Endothelial cell of hepatic sinusoid (primary cell): Measurements from ENCODE around the gene TXNRD1.

Experiments
- in situ Hi-C: cut with HindIII; loops from 2 replicates; pipeline ENCODE4 v1.10.0; 2017; ENCODE audit warnings: low sequenced_read_pairs

TXNRD1 gene

DNA sequence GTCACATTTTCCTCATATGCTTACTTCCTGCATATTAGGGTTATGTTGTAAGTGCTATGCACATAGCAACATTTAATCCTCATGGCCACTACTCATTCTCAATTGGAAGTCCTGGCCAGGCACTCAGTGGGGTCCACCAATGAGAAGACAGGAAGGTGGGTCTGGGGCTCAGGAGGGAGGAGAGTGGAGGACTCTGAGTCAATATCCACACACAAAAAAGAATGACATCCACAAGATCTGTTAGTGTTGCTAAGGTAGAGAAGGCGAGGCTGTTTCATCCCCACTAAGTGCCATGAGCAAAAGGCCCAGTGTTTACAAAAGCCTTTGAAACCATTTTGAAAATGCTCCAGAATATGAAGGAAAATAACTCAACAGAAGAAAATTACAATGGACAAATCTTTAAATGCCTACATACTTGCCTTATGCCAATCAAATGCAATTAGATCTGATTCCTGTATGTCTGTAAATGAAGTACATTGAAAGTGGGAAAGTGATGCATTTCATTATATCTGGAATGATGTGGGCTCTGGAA, 141.9 kb downstream of the TXNRD1 start:
- in situ Hi-C loops = loop anchor here (25.0 kb wide), 1 partner anchor 530 kb away; no protein-coding TSS in a partner anchor

DNA sequence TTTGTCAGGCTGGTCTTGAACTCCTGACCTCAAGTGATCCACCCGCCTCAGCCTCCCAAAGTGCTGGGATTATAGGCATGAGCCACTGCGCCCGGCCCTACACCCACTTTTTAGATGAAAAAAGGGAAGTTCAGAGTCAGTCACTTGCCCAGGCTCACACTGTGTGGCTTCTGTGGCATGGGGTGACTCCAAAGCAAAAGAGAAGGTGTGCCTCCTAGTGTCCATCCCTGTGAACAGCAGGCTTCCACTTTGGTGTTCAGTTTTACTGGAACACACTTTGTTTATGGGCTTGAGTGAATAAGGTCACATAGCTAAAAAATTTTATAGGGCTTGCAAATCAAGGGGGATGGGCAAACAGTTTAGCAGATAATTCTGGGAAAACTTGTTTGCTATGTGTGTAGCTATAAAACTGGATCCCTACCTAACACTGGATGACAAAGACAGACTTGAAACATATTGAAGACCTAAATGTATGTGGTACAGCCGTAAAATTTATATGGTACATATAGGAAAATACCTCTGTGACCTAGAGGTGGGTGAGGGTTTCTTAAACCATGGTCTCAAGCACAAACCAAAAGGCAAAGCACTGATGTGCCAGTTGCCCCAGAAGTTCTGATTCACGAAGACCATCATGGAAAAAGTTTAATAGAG, 142.9 kb downstream of the TXNRD1 start:
- in situ Hi-C loops = loop anchor here (25.0 kb wide), 1 partner anchor 529 kb away; no protein-coding TSS in a partner anchor

DNA sequence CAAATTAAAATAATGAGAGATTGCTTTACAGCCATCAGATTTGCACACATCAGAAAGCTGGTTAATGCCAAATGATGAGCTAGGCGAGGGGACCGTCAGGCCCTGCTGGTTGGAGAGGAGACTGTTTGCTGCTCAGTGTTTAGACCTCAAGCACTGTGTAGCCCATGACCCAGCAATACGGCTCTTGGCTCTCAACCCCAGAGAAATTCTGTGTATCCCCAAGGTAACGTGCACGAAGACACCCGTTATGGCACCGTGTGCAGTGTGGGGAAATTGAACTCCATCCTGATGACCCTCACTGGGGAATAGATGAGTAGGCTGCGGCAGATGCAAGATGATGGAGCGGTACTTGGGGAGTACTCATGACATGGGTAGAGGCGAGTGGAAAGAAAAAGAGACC, 143.6 kb downstream of the TXNRD1 start:
- in situ Hi-C loops = loop anchor here (25.0 kb wide), 1 partner anchor 528 kb away; no protein-coding TSS in a partner anchor

DNA sequence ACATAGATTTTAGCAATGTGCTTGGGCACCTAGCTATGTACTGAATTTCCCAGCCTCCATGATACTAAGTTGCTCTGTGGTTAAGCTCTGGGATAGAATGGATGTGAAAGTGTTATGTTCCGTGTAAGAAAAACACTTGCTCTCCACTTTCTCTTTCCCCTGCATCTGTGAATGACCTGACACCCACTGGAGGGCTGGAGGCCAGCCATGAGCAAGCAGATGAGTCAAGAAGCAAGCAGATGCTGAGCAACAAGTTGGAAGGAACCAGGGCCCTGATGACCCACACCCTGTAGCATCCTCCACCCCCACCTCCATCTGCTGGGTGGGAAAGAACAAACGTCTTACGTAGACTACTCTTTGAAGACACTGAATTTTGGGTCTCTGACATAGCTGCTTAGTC, 144.6 kb downstream of the TXNRD1 start:
- in situ Hi-C loops = loop anchor here (25.0 kb wide), 1 partner anchor 527 kb away; no protein-coding TSS in a partner anchor

DNA sequence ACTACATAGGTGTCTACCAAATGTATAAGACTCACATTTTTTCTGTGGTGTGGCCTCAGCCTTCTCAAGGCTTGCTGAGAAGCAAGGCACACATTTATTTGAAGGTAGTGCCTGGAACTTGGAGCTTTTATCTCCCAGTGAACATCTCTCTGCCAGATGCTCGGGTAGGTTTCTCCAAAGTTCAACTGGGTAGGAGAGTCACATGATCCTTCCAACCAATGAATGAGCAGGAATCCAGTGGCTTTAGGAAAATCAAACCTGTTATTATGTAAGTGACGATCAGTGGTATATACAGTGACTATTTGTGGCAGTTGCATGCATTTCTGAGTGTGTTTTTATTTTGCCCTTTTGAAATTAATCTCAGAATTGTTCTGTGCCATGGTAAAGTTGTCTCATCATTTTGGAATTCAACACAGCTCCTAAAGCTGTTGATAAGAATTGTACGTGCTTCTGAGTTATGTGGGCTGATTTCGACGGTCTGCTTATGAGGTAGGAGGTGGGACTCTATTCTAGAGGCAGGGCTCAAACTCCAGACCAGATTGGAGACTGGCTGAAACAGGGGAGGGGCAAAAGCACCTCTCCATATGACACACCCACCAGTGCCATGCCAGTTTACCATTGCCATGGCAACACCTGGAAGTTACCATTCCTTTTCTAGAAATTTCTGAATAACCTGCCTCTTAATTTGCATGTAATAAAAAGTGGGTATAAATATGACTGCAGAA, 145.6 kb downstream of the TXNRD1 start:
- in situ Hi-C loops = loop anchor here (25.0 kb wide), 1 partner anchor 526 kb away; no protein-coding TSS in a partner anchor

DNA sequence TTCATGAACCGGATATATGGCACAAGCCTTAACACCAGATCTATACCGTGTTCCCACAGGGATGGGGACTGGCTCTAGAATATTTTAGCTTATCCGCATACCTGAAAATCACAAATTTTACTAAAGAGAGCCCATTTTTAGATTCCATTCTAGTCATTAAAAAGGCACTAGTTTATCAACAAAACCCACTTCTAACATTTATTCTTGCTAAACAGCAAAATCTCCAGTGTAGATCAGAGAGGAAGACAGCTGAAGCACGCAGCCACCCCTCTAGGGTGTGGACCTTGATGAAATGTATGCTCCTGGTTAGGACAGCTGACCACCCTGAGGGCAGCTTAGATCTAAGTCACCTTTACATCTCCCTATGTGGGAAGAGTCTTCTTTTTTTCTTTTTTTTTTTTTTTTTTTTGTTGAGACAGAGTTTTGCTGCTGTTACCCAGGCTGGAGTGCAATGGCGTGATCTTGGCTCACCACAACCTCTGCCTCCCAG, 150.4 kb downstream of the TXNRD1 start:
- in situ Hi-C loops = loop anchor here (25.0 kb wide), 1 partner anchor 521 kb away; no protein-coding TSS in a partner anchor

DNA sequence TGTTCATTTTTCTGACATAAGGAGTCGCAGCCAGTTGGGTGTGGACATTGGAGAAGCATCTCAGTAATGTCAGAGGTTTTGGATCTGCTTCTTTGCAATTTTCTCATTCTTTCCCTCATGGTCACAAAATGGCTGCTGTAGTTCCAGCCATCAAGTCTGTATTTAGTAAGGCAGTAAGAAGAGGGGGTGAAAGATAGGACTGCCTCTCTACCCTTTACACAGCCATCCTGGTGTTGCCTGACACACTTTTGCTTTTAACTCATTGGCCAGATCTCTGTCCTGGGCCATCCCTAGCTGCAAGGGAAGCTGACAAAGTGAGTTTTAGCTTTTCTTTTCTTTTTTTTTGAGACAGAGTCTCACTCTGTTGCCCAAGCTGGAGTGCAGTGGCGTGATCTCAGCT, 154.1 kb downstream of the TXNRD1 start:
- in situ Hi-C loops = loop anchor here (25.0 kb wide), 1 partner anchor 518 kb away; no protein-coding TSS in a partner anchor

DNA sequence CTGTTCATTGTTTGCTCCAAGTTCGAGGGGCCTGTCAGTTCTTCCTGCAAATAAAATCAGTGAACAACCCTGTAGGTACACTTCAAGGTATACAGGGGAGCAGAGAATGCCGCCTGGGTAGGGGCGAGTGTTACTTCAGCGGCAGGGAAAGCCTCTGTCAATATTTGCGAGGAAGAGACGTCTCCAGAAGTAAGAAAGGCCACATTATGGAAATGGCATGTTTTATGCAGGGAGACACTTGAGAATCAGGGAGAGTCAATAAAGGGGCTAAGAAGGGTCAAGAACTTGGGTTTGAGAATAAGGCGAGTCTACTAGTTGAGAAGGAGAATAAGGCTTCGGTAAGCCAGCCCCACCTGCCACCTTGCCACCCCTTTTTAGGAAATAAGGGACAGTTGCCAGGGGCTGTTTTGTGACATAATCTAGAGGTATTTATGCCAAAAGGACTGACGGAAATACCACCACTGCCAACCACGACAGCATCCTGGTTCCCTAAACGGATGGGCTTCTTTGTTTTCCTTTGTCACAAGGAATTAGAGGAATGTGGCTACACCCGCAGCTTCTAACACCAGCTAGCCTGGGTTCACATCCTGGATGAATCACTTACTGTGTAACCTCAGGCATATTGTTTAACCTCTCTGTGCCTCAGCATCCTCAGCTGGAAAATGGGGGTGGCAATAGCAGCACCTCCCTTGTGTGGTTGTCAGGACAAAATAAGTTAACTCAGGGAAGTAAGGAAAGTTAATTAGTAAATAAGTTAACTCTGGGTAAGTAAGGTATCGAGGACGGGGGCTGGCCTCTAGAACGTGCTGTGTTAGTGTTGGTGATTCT, 155.7 kb downstream of the TXNRD1 start:
- in situ Hi-C loops = loop anchor here (25.0 kb wide), 1 partner anchor 516 kb away; no protein-coding TSS in a partner anchor

DNA sequence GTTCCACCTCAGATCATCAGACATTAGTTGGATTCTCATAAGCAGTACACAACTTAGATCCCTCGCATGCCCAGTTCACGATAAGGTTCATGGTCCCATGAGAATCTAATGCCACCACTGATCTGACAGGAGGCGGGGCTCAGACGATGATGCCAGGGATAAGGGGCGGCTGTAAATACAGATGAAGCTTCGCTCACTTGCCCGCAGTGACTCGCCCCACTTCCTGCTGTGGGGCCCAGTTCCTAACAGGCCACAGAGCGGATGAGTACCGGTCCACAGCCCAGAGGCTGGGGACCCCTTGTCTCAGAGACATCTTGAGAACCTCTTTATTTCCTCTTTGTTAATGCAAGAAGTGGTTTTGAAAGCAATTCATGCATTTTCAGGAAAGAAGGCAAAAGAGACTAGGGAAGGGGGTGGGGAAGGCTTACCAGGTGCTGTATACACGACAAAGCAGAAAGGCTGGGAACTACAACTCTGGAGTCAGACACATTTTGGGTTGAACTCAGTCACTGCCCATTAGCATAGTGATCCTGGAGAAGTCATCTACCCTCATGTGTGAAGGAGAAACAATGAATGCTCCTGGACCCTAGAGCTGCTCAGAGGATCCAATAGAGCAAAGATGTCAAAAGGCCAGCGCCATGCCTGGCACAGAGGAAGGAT, 156.6 kb downstream of the TXNRD1 start:
- in situ Hi-C loops = loop anchor here (25.0 kb wide), 1 partner anchor 515 kb away; no protein-coding TSS in a partner anchor

DNA sequence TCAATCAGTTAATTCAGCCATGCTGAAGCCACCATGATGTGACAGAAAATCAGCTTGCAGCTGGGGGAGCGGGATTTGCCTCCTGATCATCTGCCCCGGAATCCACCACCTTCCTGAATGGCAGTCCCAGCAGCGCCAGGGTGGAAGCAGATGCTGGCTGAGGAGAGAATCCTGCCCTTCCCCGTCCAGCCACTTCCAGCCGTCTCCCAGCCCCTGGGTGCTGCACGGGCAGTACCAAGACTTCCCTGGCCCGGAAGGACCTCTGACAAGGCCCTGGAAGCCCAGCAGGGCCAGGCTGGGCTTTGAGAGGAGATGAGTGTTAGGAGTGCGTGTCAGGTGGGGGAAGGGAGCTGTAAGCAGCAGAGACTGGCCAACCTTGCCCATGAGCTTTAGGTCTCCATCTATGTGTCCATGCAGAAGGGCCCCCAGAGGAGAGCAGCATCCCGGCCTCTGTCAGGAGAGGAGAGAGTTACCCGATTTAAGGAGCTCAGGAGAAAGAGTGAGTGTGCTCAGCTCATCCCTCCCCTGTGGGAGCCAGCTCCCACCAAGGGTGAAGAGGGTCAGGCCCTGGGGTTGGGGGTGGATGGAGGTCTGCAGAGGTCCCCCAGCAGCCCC, 157.2 kb downstream of the TXNRD1 start:
- in situ Hi-C loops = loop anchor here (25.0 kb wide), 1 partner anchor 514 kb away; no protein-coding TSS in a partner anchor

DNA sequence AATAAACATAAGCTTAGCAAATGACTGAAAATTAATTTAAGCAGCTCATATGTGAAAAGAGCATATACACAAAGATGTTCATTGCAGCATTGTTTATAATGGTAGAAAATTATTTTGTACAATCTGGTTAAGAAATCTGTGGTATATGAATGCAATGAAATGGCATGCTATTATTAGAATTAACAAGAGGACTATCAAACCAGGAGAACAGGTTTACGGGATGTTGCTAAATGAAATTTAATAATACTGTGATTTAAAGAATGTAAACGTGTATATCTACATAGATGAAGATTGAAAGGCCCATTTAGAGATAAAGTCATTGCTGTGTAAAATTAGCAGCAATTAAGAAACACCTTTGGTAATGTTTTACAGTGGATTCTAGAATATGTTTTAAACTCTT, 158.5 kb downstream of the TXNRD1 start:
- in situ Hi-C loops = loop anchor here (25.0 kb wide), 1 partner anchor 513 kb away; no protein-coding TSS in a partner anchor

DNA sequence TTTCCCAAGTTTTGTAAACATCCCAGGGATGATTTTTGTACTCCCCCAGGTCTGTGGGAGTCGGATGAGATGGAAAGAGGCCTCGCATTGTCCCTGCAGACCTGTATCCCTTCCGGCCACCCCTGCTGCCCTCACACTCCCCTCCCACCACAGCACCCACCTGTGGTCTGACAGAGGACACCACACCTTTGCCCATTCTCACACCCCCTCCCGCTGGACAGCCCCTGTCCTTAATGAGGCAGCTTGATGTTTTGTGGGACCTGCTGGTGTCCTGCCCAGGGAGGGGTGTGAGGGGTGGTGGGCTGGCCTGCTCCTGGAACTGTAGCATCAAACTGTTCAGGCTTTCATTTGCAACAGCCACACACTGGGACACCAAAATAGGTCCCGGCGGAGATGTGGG, 159.2 kb downstream of the TXNRD1 start:
- in situ Hi-C loops = loop anchor here (25.0 kb wide), 1 partner anchor 512 kb away; no protein-coding TSS in a partner anchor

DNA sequence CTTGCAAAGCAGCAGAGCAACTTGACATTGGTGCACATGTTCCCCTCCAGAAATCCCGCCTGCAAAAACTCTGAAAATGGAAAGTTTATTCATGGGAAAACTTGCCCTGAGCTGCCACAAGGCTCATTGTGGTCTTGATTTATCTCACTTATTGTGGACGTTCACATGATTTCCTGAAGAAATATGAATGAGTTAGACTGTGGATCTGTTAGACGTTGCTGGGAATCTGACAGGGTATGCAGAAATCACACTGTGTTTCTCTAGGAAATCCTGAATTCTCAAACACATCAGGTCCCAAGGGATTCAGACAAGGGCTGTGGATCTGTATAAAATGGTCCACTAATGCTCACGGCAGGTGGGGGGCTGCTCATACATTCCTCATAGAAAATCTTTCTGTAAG, 160.2 kb downstream of the TXNRD1 start:
- in situ Hi-C loops = no loop called here

DNA sequence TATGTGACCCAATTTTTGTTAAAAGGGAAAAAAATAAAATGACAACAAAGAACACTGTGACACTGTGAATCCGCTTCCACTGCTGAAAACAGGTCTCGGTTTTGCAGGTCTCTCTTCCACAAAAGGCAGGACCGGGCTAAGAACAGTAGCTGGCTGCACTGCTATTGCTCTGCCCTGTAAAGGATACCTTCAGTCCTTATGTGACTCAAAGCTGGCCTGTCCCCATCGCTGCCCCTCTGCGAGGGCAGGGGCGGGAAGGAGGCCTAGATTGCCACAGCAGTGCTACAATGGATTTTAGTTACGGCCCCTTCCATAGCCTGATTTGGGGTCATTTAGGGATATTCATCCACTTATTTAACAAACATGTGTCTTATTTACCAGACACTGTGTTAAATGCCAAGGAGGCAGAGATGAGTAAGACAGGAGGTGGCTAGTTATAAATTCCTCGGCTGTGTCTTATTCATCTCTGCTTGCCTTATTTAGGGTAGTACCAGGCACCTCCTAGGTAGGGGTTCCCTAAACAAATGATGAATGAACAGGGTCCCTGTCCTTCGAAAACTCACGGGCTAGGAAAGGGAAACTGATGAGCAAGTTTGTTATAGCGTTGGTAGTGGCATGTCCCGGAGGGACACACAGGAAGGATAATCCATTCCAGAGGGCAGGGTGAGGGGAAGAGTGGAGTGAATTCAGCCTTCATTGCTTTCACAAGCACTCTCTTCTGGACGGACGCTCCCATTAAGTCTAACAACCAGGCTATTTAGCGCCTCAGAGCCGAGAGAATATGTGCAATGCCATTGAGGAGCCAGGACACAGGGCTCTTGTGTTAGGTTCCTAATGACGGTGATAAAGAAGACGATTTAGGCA, 161.3 kb downstream of the TXNRD1 start:
- in situ Hi-C loops = no loop called here

DNA sequence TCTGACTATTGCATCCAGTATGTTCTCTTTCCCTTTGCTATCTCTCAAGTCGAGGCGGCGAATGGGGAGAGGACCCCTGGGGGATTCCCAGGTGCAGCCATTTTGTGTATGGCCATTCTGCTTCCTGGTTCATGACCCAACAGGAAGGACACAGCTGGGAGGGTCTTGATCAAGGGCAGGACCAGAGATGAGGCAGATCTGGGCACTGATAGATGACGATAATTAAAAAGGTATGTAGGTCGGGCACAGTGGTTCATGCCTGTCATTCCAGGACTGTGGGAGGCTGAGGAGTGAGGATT, 161.9 kb downstream of the TXNRD1 start:
- in situ Hi-C loops = no loop called here

DNA sequence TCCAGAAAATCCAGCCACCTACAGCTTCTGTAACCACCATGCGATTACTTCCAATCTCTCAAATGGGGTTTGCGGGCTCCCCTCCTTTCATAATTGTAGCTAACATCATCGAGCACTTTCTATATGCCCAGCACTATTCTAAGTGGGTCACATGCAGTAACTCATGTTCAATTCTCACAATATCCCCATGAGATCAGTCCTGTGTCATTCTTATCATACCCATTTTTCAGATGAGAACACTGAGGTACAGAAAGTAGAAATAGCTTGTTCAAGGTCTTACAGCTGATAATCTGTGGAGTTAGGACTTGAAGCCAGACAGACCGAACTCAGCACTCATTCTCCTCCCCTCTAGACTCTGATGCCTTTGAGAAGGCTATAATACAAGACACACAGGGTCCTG, 162.8 kb downstream of the TXNRD1 start:
- in situ Hi-C loops = no loop called here

DNA sequence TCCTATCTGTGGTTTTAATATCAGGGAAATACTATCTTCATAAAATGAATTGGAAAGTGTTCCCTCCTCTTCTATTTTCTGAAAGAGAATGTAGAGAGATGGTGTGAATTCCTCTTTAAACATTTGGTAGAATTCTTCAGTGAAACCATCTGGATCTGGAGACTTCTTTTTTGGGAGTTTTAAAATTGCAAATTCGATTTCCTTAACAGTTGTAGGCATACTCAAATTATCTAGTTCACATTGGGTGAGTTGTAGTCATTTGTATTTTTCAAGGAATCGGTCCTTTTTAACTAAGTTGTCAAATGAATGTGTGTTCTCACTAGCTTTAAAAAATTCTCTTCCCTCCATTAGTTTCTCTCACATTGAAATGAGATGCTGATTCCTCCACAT, 165.8 kb downstream of the TXNRD1 start:
- in situ Hi-C loops = no loop called here

DNA sequence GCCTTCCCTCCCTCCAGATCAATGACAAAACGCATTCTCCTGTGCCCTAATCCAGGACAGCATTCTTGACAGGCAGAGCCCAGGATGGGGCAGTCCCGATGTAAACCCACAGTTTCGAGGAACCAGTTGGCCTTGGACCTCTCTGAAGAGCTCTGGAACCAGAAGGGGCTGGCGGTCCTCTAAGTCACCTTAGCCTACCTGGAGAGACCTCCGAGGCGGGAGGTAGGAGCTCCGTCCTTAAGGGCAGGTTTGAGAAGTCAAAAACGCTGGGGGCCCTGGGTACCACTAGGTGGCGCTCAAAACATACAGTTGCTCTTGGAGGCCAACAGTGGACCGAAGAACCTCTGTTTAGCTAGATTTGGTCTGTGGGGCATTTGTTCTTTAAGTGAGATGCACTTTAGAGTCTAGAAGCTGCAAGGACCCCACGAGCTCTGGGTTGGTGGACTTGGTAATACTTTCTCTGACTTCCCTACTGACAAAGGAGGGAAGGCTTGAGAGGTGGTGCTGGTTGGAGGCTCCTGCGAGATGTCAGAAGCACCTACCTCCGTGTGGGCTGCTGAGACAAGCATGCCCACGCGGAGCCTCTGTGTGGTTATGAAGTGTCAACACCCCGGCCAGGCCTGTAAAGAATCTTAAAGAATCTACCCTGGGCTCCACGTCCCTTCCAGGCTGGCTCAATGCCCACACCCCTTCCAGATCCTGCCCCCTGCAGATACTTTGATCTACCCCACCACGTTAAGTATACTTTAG, 166.3 kb downstream of the TXNRD1 start:
- in situ Hi-C loops = no loop called here
